H9 (cell line): ENCODE results near the gene PERM1. TPM values are rescaled to one million over a fixed set of nuclear protein-coding genes. Genes with fewer than 3 reads are reported as not detected.
"Not testable (repeated sequence)": the region's sequence is repeated elsewhere in the genome, so short reads cannot be mapped to it uniquely, and the experiment has no call there.

Source experiments
- DNase-seq: peaks from one replicate; pipeline ENCODE4 v3.0.0-alpha.2; 2017
- H2AFZ ChIP-seq: one replicate; pipeline ENCODE4 v1.6.1; 2013; ENCODE audit warnings: mild to moderate bottlenecking, low read length, control low read depth, moderate library complexity
- H2AK5ac ChIP-seq: 2 replicates; pipeline ENCODE4 v1.6.1; 2013; ENCODE audit warnings: low read length, control low read depth, mixed read lengths; ENCODE audit not compliant: insufficient read length
- H2BK120ac ChIP-seq: one replicate; pipeline ENCODE4 v1.6.1; 2013; ENCODE audit warnings: low read depth, mild to moderate bottlenecking, low read length, control low read depth, inconsistent platforms; ENCODE audit not compliant: poor library complexity, severe bottlenecking
- H2BK12ac ChIP-seq: 2 replicates; pipeline ENCODE4 v1.6.1; 2013; ENCODE audit warnings: low read length, control low read depth, mixed read lengths, low read depth; ENCODE audit not compliant: insufficient read length
- H2BK15ac ChIP-seq: 2 replicates; pipeline ENCODE4 v1.6.1; 2013; ENCODE audit warnings: low read depth, low read length, control low read depth
- H2BK20ac ChIP-seq: one replicate; pipeline ENCODE4 v1.6.1; 2013; ENCODE audit warnings: low read depth, mild to moderate bottlenecking, low read length, control low read depth, inconsistent platforms; ENCODE audit not compliant: poor library complexity, severe bottlenecking
- H2BK5ac ChIP-seq: 2 replicates; pipeline ENCODE4 v1.6.1; 2013; ENCODE audit warnings: low read length, control low read depth, mixed read lengths; ENCODE audit not compliant: insufficient read length
- H3K14ac ChIP-seq: 2 replicates; pipeline ENCODE4 v1.6.1; 2013; ENCODE audit warnings: low read length, control low read depth; ENCODE audit not compliant: insufficient read depth
- H3K18ac ChIP-seq: 2 replicates; pipeline ENCODE4 v1.6.1; 2013; ENCODE audit warnings: low read depth, mild to moderate bottlenecking, mixed read lengths, low read length, control low read depth; ENCODE audit not compliant: insufficient read length
- H3K23ac ChIP-seq: 2 replicates; pipeline ENCODE4 v1.6.1; 2013; ENCODE audit warnings: low read length, control low read depth, mixed read lengths, low read depth; ENCODE audit not compliant: insufficient read length
- H3K23me2 ChIP-seq: 2 replicates; pipeline ENCODE4 v1.6.1; 2013; ENCODE audit warnings: low read depth, mild to moderate bottlenecking, mixed read lengths, low read length, control low read depth; ENCODE audit not compliant: insufficient read length, poor library complexity, severe bottlenecking
- H3K27ac ChIP-seq: 2 replicates; pipeline ENCODE4 v1.5.1; 2013; ENCODE audit warnings: low read length, control low read depth, mixed read lengths, low read depth; ENCODE audit not compliant: insufficient read length
- H3K27me3 ChIP-seq: 2 replicates; pipeline ENCODE4 v1.6.1; 2013; ENCODE audit warnings: low read length, control low read depth, inconsistent platforms; ENCODE audit not compliant: insufficient read depth
- H3K4ac ChIP-seq: 2 replicates; pipeline ENCODE4 v1.6.1; 2013; ENCODE audit warnings: low read depth, mild to moderate bottlenecking, control low read depth, inconsistent platforms, low read length, moderate library complexity
- H3K4me1 ChIP-seq: 2 replicates; pipeline ENCODE4 v1.6.1; 2013; ENCODE audit warnings: low read length, control low read depth, inconsistent platforms; ENCODE audit not compliant: insufficient read depth
- H3K4me2 ChIP-seq: 2 replicates; pipeline ENCODE4 v1.6.1; 2013; ENCODE audit warnings: low read length, control low read depth, mixed read lengths; ENCODE audit not compliant: insufficient read length, insufficient read depth
- H3K56ac ChIP-seq: 2 replicates; pipeline ENCODE4 v1.6.1; 2013; ENCODE audit warnings: low read depth, mild to moderate bottlenecking, mixed read lengths, low read length, control low read depth; ENCODE audit not compliant: insufficient read length
- H3K79me1 ChIP-seq: 2 replicates; pipeline ENCODE4 v1.6.1; 2013; ENCODE audit warnings: low read depth, mild to moderate bottlenecking, moderate library complexity, low read length, control low read depth, inconsistent platforms; ENCODE audit not compliant: insufficient read depth, poor library complexity, severe bottlenecking
- H3K79me2 ChIP-seq: 2 replicates; pipeline ENCODE4 v1.6.1; 2013; ENCODE audit warnings: low read length, control low read depth, inconsistent platforms; ENCODE audit not compliant: insufficient read depth
- H3K9ac ChIP-seq: 2 replicates; pipeline ENCODE4 v1.6.1; 2013; ENCODE audit warnings: low read length, control low read depth, mixed read lengths; ENCODE audit not compliant: insufficient read length; ENCODE audit errors: extremely low read depth
- H3K9me3 ChIP-seq: one replicate; pipeline ENCODE4 v1.6.1; 2013; ENCODE audit warnings: low read depth, low read length, inconsistent platforms; ENCODE audit not compliant: control insufficient read depth
- H3T11ph ChIP-seq: one replicate; pipeline ENCODE4 v1.6.1; 2013; ENCODE audit warnings: mild to moderate bottlenecking, low read length, control low read depth, inconsistent platforms
- H4K20me1 ChIP-seq: one replicate; pipeline ENCODE4 v1.6.1; 2013; ENCODE audit not compliant: control insufficient read depth, insufficient read length, insufficient read depth
- H4K5ac ChIP-seq: 2 replicates; pipeline ENCODE4 v1.6.1; 2013; ENCODE audit warnings: low read depth, mild to moderate bottlenecking, mixed read lengths, low read length, control low read depth; ENCODE audit not compliant: insufficient read length
- H4K8ac ChIP-seq: replicated peaks from 2 replicates; pipeline ENCODE4 v1.6.1; 2013; ENCODE audit warnings: low read length, control low read depth, mixed read lengths, low read depth; ENCODE audit not compliant: insufficient read length
- H4K91ac ChIP-seq: 2 replicates; pipeline ENCODE4 v1.6.1; 2013; ENCODE audit warnings: low read depth, mild to moderate bottlenecking, moderate library complexity, mixed read lengths, low read length, control low read depth; ENCODE audit not compliant: insufficient read length
- H3K27ac Mint-ChIP-seq, 3 experiments: 2 replicates in 2 of 3; 3 replicates in 1 of 3; pipeline ENCODE4 v1.8.0; 2020 to 2021; ENCODE audit warnings: mixed read lengths in 3 of 3, mild to moderate bottlenecking in 1 of 3, moderate library complexity in 1 of 3
- H3K27me3 Mint-ChIP-seq: 2 replicates; pipeline ENCODE4 v1.8.0; 2021; ENCODE audit warnings: low read depth, mild to moderate bottlenecking, moderate library complexity, mixed read lengths
- H3K36me3 Mint-ChIP-seq, 3 experiments: 2 replicates in 2 of 3; 3 replicates in 1 of 3; pipeline ENCODE4 v1.8.0; 2020 to 2021; ENCODE audit warnings: low read depth in 3 of 3, mixed read lengths in 3 of 3; ENCODE audit not compliant: insufficient read depth in 1 of 3
- H3K4me1 Mint-ChIP-seq, 2 experiments: 2 replicates each; pipeline ENCODE4 v1.8.0; 2020; ENCODE audit warnings: mixed read lengths in 2 of 2
- H3K4me3 Mint-ChIP-seq, 2 experiments: 2 replicates in 1 of 2; 3 replicates in 1 of 2; pipeline ENCODE4 v1.8.0; 2020 to 2021; ENCODE audit warnings: mild to moderate bottlenecking in 2 of 2, mixed read lengths in 2 of 2, moderate library complexity in 1 of 2
- H3K9me3 Mint-ChIP-seq, 2 experiments: 2 replicates in 1 of 2; 3 replicates in 1 of 2; pipeline ENCODE4 v1.8.0; 2020; ENCODE audit warnings: mild to moderate bottlenecking in 2 of 2, mixed read lengths in 2 of 2, moderate library complexity in 1 of 2
- WGBS: extraction: QIAGEN DNeasy Blood & Tissue Kit; methylation state at CpG from one replicate; pipeline ENCODE4 v1.1.7; 2013; ENCODE audit warnings: missing lambda C conversion rate, low lambda C conversion rate, mixed read lengths; ENCODE audit not compliant: insufficient read length; ENCODE audit errors: extremely low coverage; 5-methylcytosine and 5-hydroxymethylcytosine counted together
- total RNA-seq: library from RNA; stranded (reverse); gene quantifications from 2 replicates; pipeline ENCODE4 v1.2.1, GENCODE V29; 2021
- TF ChIP-seq, protein P1 (sequence below): fragments of 200-600 bp; sonication (generic); conservative IDR thresholded peaks from 3 replicates; pipeline ENCODE4 v1.8.0; 2021; ENCODE audit warnings: antibody characterized with exemption, mild to moderate bottlenecking

The PERM1 gene
- total RNA-seq, 1 experiment from 2014 or later: not detected

DNA sequence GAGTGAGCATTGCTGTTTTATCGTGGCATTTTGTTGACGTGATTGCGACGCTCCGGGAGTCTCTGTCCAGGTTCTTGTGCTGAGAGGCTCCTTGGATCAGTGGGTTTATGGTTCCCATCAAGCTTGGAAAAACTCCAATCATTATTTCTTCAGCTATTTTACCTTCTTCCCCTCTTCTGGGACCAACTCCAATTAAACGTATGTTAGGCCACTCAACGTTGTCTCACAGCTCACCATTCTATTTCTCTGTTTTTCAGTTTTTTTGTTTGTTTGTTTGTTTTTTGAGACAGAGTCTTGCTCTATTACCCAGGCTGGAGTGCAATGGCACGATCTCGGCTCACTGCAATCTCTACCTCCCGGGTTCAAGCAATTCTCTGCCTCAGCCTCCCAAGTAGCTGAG is 10.0 kb upstream of the PERM1 start:
- H3K14ac ChIP-seq: no peak overlapping the region
- Mint-ChIP-seq H3K9me3 (peaks cover 21 to 23% of the 10 kb centered on the region in 2 experiments), H3K27ac (no peak overlapping the region; a peak in 1 of 7 replicates), H3K4me3 (no peak overlapping the region), H3K36me3 (peaks cover 0 to 4% (median 3%) of the 10 kb centered on the region in 3 experiments; a peak in 3 of 7 replicates), H3K4me1 (peaks cover 3 to 6% of the 10 kb centered on the region in 2 experiments), H3K27me3 (peaks cover 94% of the 10 kb centered on the region)
- H3K9ac ChIP-seq: no peak overlapping the region
- no peak overlapping the region for H3K4me2 ChIP-seq
- H2BK5ac ChIP-seq: no peak overlapping the region
- H3K27ac ChIP-seq: no peak overlapping the region
- H3K4ac ChIP-seq: no peak overlapping the region
- H4K91ac ChIP-seq: no peak overlapping the region
- no peak overlapping the region for H3T11ph ChIP-seq
- H4K20me1 ChIP-seq: no peaks in the 10 kb centered on the region
- no peak overlapping the region for H4K8ac ChIP-seq
- no peaks in the 10 kb centered on the region for H3K79me2 ChIP-seq
- no peak overlapping the region for H2AK5ac ChIP-seq
- TF ChIP-seq, protein P1, sequence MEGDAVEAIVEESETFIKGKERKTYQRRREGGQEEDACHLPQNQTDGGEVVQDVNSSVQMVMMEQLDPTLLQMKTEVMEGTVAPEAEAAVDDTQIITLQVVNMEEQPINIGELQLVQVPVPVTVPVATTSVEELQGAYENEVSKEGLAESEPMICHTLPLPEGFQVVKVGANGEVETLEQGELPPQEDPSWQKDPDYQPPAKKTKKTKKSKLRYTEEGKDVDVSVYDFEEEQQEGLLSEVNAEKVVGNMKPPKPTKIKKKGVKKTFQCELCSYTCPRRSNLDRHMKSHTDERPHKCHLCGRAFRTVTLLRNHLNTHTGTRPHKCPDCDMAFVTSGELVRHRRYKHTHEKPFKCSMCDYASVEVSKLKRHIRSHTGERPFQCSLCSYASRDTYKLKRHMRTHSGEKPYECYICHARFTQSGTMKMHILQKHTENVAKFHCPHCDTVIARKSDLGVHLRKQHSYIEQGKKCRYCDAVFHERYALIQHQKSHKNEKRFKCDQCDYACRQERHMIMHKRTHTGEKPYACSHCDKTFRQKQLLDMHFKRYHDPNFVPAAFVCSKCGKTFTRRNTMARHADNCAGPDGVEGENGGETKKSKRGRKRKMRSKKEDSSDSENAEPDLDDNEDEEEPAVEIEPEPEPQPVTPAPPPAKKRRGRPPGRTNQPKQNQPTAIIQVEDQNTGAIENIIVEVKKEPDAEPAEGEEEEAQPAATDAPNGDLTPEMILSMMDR: no peak
- no peaks in the 10 kb centered on the region for H3K4me1 ChIP-seq
- no peaks in the 10 kb centered on the region for H3K9me3 ChIP-seq
- H3K23ac ChIP-seq: no peak overlapping the region
- no peak overlapping the region for H2BK120ac ChIP-seq
- no peak overlapping the region for H3K18ac ChIP-seq
- no peak overlapping the region for H4K5ac ChIP-seq
- WGBS: no CpG with 5 or more reads among the region's 10 CpGs
- no peak overlapping the region for H3K56ac ChIP-seq
- no peak overlapping the region for H2BK20ac ChIP-seq
- H3K23me2 ChIP-seq: no peaks in the 10 kb centered on the region
- H2BK12ac ChIP-seq: no peak overlapping the region
- no peak overlapping the region for H2AFZ ChIP-seq
- no peak for DNase-seq
- H3K27me3 ChIP-seq: peaks cover 4% of the 10 kb centered on the region; the same call in 1 of the 2 replicates
- H2BK15ac ChIP-seq: no peak overlapping the region
- no peaks in the 10 kb centered on the region for H3K79me1 ChIP-seq

DNA sequence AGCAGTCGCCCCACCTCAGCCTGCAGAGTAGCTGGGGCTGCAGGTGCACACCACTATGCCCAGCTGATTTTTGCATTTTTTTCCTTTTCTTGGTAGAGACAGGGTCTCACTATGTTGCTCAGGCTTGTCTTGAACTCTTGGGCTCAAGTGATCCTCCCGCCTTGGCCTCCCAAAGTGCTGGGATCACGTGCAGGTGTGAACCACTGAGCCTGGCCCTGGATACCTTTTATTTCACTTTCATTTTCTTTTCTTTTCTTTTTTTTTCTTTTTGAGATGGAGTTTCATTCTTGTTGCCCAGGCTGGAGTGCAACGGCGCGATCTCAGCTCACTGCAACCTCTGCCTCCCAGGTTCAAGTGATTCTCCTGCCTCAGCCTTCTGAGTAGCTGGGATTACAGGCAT is 9.4 kb upstream of the PERM1 start:
- not testable (repeated sequence) for H3K56ac ChIP-seq, H2BK5ac ChIP-seq, H4K5ac ChIP-seq, H3K79me1 ChIP-seq, H4K8ac ChIP-seq, H3K4me1 Mint-ChIP-seq, H3K79me2 ChIP-seq, H3K9ac ChIP-seq, H3K23me2 ChIP-seq, H4K91ac ChIP-seq, H3K27me3 ChIP-seq, H3K4me3 Mint-ChIP-seq, H2BK120ac ChIP-seq, H3K27ac Mint-ChIP-seq, H3K23ac ChIP-seq, H3K36me3 Mint-ChIP-seq, H2BK12ac ChIP-seq, H4K20me1 ChIP-seq, H3K27ac ChIP-seq, H3K4me1 ChIP-seq, H3K4ac ChIP-seq, H3K18ac ChIP-seq, H2AFZ ChIP-seq, H3K14ac ChIP-seq, H2BK15ac ChIP-seq, H2AK5ac ChIP-seq, H3K4me2 ChIP-seq, DNase-seq, H3T11ph ChIP-seq, H2BK20ac ChIP-seq, H3K9me3 ChIP-seq
- peaks cover 21 to 23% of the 10 kb centered on the region in 2 experiments for H3K9me3 Mint-ChIP-seq
- no CpG with 5 or more reads among the region's 6 CpGs for WGBS
- peaks cover 96% of the 10 kb centered on the region for H3K27me3 Mint-ChIP-seq
